Kidney epithelial cell (primary cell): ENCODE data around the gene RASAL2. TPM values are rescaled to one million over a fixed set of nuclear protein-coding genes. Genes with fewer than 3 reads are reported as not detected.

Experiments
- DNase-seq: peaks from one replicate; pipeline ENCODE4 v3.0.0-alpha.2; 2010; ENCODE audit warnings: low read depth
- H3K27me3 ChIP-seq: 2 replicates; pipeline ENCODE4 v1.6.0; 2011; ENCODE audit warnings: low read length; ENCODE audit not compliant: control insufficient read depth, insufficient read depth
- H3K36me3 ChIP-seq: 2 replicates; pipeline ENCODE4 v1.5.1; 2011; ENCODE audit warnings: low read length; ENCODE audit not compliant: control insufficient read depth, insufficient read depth
- H3K4me3 ChIP-seq: 2 replicates; pipeline ENCODE4 v1.5.1; 2011; ENCODE audit warnings: low read depth, mild to moderate bottlenecking, control low read depth, low read length
- total RNA-seq: library from RNA; depleted of rRNA; stranded (reverse); fragments of >200 nt; gene quantifications from 2 replicates; pipeline ENCODE4 v1.2.3, GENCODE V29; 2015
- TF ChIP-seq, protein P1 (sequence below): IDR thresholded peaks from 2 replicates; pipeline ENCODE4 v1.5.1; 2011; ENCODE audit warnings: mild to moderate bottlenecking, moderate library complexity, low read length, control low read depth, inconsistent platforms; ENCODE audit not compliant: insufficient read depth, poor library complexity, severe bottlenecking

RASAL2 gene
- total RNA-seq, 1 donor from 2014 or later, result 18.3 TPM

DNA sequence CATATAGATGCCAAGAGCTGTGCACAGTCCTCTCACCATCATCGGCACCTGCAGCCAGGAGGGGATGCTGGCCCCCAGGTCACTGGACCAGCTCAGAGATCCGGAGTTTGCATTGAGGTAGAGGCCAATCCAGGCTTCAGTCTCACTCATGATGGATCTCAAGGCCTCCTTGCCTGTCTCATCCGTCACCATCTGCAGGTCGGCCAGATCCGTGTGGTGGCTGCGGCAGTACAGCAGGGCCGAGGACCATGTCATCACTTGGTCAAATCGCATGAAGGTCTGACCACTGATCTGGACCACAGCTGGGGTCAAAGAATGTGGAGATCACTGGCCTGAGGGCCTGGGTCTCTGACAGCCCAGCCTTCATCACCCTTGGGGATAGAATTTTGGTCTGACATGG lies 396.2 kb downstream of the RASAL2 start:
- H3K4me3 ChIP-seq, result no peak overlapping the region
- TF ChIP-seq, protein P1, sequence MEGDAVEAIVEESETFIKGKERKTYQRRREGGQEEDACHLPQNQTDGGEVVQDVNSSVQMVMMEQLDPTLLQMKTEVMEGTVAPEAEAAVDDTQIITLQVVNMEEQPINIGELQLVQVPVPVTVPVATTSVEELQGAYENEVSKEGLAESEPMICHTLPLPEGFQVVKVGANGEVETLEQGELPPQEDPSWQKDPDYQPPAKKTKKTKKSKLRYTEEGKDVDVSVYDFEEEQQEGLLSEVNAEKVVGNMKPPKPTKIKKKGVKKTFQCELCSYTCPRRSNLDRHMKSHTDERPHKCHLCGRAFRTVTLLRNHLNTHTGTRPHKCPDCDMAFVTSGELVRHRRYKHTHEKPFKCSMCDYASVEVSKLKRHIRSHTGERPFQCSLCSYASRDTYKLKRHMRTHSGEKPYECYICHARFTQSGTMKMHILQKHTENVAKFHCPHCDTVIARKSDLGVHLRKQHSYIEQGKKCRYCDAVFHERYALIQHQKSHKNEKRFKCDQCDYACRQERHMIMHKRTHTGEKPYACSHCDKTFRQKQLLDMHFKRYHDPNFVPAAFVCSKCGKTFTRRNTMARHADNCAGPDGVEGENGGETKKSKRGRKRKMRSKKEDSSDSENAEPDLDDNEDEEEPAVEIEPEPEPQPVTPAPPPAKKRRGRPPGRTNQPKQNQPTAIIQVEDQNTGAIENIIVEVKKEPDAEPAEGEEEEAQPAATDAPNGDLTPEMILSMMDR, result no peak
- no peaks in the 10 kb centered on the region for H3K27me3 ChIP-seq
- no peaks in the 10 kb centered on the region for H3K36me3 ChIP-seq
- no peak for DNase-seq

DNA sequence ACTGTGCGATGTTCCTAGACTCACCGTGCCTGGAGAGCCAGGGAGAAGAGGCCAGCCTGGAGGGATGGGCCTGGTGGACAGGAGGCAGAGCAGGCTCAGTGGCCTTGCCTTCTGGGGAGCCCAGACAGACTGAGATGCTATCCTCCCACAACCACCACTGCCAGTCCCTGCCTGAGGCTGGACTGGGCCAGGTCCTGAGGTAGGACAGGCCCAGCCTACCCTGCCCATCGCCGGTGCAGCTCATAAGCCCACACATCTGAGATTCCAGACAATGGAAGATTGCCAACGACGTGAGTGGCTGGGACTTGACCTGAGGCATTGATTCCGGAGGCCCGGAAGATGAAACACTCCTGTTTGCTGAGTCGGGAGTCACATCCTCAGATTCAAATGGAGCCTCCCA lies 397.1 kb downstream of the RASAL2 start:
- Histone ChIP-seq H3K27me3 (no peaks in the 10 kb centered on the region), H3K36me3 (no peaks in the 10 kb centered on the region), H3K4me3 (no peak overlapping the region)
- no peak for DNase-seq
- TF ChIP-seq, protein P1, result no peak

DNA sequence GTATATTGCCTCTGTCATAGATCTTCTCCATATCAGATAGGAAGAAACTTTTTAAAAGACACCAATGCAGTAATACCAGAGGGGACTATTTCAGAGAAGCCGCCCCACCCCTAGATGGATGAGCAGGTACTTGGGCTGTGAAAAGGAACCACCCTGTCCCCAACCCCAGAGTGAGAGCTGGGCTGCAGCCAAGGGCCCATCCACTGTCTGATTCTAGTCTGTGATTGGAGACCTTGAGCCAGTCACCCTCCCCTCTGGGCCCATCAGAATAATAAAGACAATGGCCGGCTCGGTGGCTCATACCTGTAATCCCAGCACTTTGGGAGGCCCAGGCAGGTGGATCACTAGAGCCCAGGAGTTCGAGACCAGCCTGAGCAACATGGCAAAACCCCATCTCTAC lies 397.8 kb downstream of the RASAL2 start:
- H3K27me3 ChIP-seq, result no peaks in the 10 kb centered on the region
- no peak overlapping the region for H3K4me3 ChIP-seq
- TF ChIP-seq, protein P1, result no peak
- DNase-seq, result no peak
- no peaks in the 10 kb centered on the region for H3K36me3 ChIP-seq

DNA sequence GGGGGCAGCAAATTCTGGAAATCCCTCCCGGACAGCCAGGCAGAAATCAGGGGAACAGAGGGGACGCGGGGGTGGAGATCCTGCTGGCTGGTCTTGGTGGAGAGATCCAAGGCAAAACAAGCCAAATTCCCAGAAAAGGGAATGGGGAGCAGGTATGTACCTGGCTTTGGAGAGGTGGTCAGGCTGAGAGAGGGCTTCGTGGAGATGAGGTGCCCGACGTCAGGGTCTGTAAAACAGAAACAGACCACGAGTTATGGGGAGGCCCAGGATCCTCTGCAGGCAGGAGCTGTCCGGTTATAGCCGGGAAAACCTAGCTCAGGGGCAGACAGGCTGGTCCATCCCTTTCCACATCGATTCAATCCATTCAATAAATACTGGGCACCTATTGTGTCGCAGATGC lies 398.4 kb downstream of the RASAL2 start:
- DNase-seq, result no peak
- Histone ChIP-seq H3K4me3 (no peak overlapping the region), H3K27me3 (no peaks in the 10 kb centered on the region), H3K36me3 (no peaks in the 10 kb centered on the region)
- TF ChIP-seq, protein P1, result no peak

DNA sequence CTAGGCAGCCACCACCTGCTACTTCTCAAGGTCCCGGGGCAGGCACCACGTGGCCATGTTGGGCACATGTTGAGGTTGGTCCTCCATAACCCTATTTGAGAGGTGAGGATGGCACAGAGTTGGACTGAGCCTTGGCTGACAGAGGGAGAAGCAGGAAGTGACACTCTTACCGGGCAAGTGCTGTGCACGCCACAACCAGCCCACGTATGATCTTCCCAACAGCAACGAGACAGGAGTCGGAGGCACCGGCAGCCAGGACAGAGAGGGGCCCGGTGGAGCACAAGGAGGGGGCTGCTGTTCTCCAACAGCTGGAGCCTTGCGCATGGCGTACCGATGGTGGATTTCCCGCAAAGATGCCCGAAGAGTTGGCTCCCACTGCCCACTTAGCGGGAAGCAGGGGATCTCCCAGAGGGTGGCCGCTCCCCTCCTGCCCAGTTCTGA lies 399.4 kb downstream of the RASAL2 start:
- Histone ChIP-seq H3K27me3 (no peaks in the 10 kb centered on the region), H3K36me3 (no peaks in the 10 kb centered on the region), H3K4me3 (no peak overlapping the region)
- TF ChIP-seq, protein P1, result no peak
- no peak for DNase-seq

DNA sequence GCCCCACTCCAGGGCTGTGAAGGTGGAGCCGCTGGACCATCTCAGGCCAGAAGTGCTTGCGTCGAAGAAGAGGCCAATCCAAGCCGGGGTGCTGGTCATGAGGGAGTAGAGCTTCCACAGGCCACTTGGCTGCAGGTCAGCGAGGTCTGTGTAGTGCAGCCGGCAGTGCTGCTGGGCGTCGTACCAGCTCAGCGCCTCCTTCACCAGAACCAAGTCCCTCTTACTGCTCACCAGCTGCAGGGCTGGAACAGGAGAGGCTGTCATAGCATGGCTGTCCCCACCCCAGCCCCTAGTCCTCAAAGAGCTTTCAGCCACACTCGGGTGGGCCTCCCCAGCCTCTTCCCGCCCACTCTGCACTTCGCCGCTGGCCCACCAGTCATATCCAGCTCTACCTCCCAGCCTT lies 400.7 kb downstream of the RASAL2 start:
- Histone ChIP-seq H3K36me3 (no peaks in the 10 kb centered on the region), H3K27me3 (no peaks in the 10 kb centered on the region)
- TF ChIP-seq, protein P1, result no peak

More for the DNA sequence above, 400.7 kb downstream of the RASAL2 start:
- DNase-seq, result no peak
- no peak overlapping the region for H3K4me3 ChIP-seq
